Measurements from ENCODE around the gene PIP5K1C. TPM values are rescaled to one million over a fixed set of nuclear protein-coding genes. Genes with fewer than 3 reads are reported as not detected.

PIP5K1C gene
- total and polyA plus RNA-seq, 2 donors (not counting 1 experiment from before 2014, with no cell fraction given): 10.4 to 46.7 TPM

DNA sequence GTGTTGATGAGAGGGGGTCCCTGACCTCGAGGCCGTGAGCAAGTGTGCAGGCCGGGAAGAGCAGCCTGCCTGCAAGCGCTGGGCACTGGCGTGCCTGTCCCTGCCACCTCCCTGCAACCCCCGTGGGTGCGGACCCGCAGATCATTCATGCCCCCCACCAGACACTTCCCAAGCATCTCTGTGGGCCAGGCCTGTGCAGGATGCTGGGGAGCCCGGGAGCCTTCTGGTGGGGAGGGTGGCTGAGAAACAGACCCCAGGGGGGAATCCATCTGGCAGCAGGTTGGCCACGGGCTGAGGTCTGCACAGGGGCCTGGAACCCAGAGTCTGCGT lies 55.2 kb downstream of the PIP5K1C start:
- H3K4me2 ChIP-seq (replicated peaks; ENCODE audit: low read depth, low read length, poor library complexity, severe bottlenecking): no peak overlapping the region
- peaks cover 0 to 4% (median 0%) of the 10 kb centered on the region in 3 donors for H3K9me3 ChIP-seq (ENCODE audit: control extremely low read depth in 1 of 3, control insufficient read depth in 2 of 3, insufficient read depth in 1 of 3, low read length in 2 of 3)
- H3K36me3 ChIP-seq (replicated peaks in 1 of 2; ENCODE audit: control extremely low read depth in 1 of 2, control insufficient read depth in 1 of 2, extremely low read depth in 1 of 2, insufficient read depth in 2 of 2, low read length in 1 of 2): peaks cover 0 to 5% of the 10 kb centered on the region in 2 experiments
- Mint-ChIP-seq H3K27me3 (no peaks in the 10 kb centered on the region), H3K27ac (no peak overlapping the region), H3K9me3 (ENCODE audit: insufficient read depth) (no peaks in the 10 kb centered on the region), H3K4me1 (no peaks in the 10 kb centered on the region), H3K4me3 (no peak overlapping the region)
- WGBS (ENCODE audit: insufficient coverage): 94% methylated on average over 10 of the region's 11 CpGs
- no peak overlapping the region for H3K9ac ChIP-seq (ENCODE audit: low read length)
- TF ChIP-seq, protein P1, sequence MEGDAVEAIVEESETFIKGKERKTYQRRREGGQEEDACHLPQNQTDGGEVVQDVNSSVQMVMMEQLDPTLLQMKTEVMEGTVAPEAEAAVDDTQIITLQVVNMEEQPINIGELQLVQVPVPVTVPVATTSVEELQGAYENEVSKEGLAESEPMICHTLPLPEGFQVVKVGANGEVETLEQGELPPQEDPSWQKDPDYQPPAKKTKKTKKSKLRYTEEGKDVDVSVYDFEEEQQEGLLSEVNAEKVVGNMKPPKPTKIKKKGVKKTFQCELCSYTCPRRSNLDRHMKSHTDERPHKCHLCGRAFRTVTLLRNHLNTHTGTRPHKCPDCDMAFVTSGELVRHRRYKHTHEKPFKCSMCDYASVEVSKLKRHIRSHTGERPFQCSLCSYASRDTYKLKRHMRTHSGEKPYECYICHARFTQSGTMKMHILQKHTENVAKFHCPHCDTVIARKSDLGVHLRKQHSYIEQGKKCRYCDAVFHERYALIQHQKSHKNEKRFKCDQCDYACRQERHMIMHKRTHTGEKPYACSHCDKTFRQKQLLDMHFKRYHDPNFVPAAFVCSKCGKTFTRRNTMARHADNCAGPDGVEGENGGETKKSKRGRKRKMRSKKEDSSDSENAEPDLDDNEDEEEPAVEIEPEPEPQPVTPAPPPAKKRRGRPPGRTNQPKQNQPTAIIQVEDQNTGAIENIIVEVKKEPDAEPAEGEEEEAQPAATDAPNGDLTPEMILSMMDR (IDR thresholded peaks at IDR 0.05): no peak
- TF ChIP-seq EZH2 (IDR thresholded peaks at IDR 0.05; ENCODE audit: borderline replicate concordance, insufficient read depth, low read depth, low read length, poor library complexity, severe bottlenecking): no peak
- no peaks in the 10 kb centered on the region for H4K20me1 ChIP-seq (ENCODE audit: control insufficient read depth, insufficient read depth, low read length, poor library complexity, severe bottlenecking)
- intact Hi-C loops (cut with micrococcal nuclease): no loop called here
- H3K4me3 ChIP-seq (ENCODE audit: control extremely low read depth in 1 of 5, extremely low read depth in 1 of 5, insufficient read depth in 1 of 5, low read depth in 2 of 5, low read length in 4 of 5): no peak overlapping the region
- no peaks in the 10 kb centered on the region for H3K27me3 ChIP-seq (replicated peaks in 1 of 4; ENCODE audit: control extremely low read depth in 1 of 4, control insufficient read depth in 3 of 4, insufficient read depth in 4 of 4, low read length in 3 of 4)
- POLR2A ChIA-PET: no interaction called here
- DNase-seq: no peak
- ATAC-seq (ENCODE audit: low read depth): no peak
- no peaks in the 10 kb centered on the region for H3K4me1 ChIP-seq (ENCODE audit: control insufficient read depth in 2 of 2, insufficient read depth in 2 of 2, low read length in 2 of 2)
- no peak overlapping the region for H2AFZ ChIP-seq (ENCODE audit: insufficient read depth, low read depth, low read length, poor library complexity, severe bottlenecking)
- CTCF ChIA-PET: no interaction called here
- no peaks in the 10 kb centered on the region for H3K79me2 ChIP-seq (ENCODE audit: control insufficient read depth, insufficient read depth, low read length)
- no peak overlapping the region for H3K27ac ChIP-seq (ENCODE audit: low read length in 2 of 2)

DNA sequence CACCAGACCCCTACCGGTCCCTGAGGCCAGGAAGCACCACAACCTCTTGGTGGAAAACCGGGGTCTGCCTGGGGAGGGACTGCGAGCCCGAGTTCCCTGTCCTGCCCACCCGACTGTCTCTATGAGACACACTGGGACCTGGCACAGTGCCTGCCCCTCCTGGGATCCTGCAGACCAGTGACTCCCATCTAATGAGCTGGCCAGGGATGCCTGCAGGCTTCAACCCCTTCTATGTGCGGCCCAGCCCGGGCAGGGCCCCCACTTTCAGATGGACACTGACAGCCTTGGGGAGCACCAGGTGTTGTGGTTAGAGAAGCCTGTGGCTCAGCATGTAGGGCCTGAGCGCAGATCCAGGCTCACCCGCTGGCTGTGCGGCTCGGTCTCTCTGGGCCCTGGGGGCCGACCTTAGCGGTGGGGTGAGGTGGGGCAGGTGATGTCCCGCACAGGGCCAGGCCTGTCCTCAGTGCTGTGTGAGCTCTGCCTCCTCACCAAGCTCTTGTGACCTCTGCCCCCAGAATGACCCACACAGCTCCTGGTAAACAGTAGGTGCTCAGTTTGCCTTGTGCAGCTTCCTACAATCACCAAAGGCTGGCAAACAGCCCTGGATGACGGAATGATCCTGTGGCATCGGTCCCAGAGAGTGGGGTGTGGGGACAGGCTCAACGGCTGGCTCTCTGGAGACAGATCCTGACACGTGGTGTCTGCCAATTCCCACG lies 55.8 kb downstream of the PIP5K1C start:
- Mint-ChIP-seq H3K27ac (no peak overlapping the region), H3K9me3 (ENCODE audit: insufficient read depth) (no peaks in the 10 kb centered on the region), H3K4me3 (no peak overlapping the region), H3K4me1 (no peaks in the 10 kb centered on the region), H3K27me3 (no peaks in the 10 kb centered on the region)
- 94% methylated on average over 12 of the region's 19 CpGs for WGBS (ENCODE audit: insufficient coverage)
- no peaks in the 10 kb centered on the region for H3K4me1 ChIP-seq (ENCODE audit: control insufficient read depth in 2 of 2, insufficient read depth in 2 of 2, low read length in 2 of 2)
- ChIA-PET POLR2A (interaction anchor here (0.5 kb wide), 1 partner anchor 91 kb away, joined by 3 read pairs; no protein-coding TSS in a partner anchor), CTCF (no interaction called here)
- no peak overlapping the region for H3K4me2 ChIP-seq (replicated peaks; ENCODE audit: low read depth, low read length, poor library complexity, severe bottlenecking)
- no peak overlapping the region for H3K27ac ChIP-seq (ENCODE audit: low read length in 2 of 2)
- intact Hi-C loops (cut with micrococcal nuclease): no loop called here
- no peak overlapping the region for H3K9ac ChIP-seq (ENCODE audit: low read length)
- ATAC-seq (ENCODE audit: low read depth) (no peak), DNase-seq (no peak)
- H3K9me3 ChIP-seq (ENCODE audit: control extremely low read depth in 1 of 3, control insufficient read depth in 2 of 3, insufficient read depth in 1 of 3, low read length in 2 of 3): peaks cover 0 to 4% (median 0%) of the 10 kb centered on the region in 3 donors
- H3K27me3 ChIP-seq (replicated peaks in 1 of 4; ENCODE audit: control extremely low read depth in 1 of 4, control insufficient read depth in 3 of 4, insufficient read depth in 4 of 4, low read length in 3 of 4): no peaks in the 10 kb centered on the region
- no peak overlapping the region for H3K4me3 ChIP-seq (ENCODE audit: control extremely low read depth in 1 of 5, extremely low read depth in 1 of 5, insufficient read depth in 1 of 5, low read depth in 2 of 5, low read length in 4 of 5)
- H4K20me1 ChIP-seq (ENCODE audit: control insufficient read depth, insufficient read depth, low read length, poor library complexity, severe bottlenecking): no peaks in the 10 kb centered on the region
- peaks cover 0 to 10% of the 10 kb centered on the region in 2 experiments for H3K36me3 ChIP-seq (replicated peaks in 1 of 2; ENCODE audit: control extremely low read depth in 1 of 2, control insufficient read depth in 1 of 2, extremely low read depth in 1 of 2, insufficient read depth in 2 of 2, low read length in 1 of 2)
- no peak overlapping the region for H2AFZ ChIP-seq (ENCODE audit: insufficient read depth, low read depth, low read length, poor library complexity, severe bottlenecking)
- TF ChIP-seq, protein P1 (IDR thresholded peaks at IDR 0.05): no peak
- no peak for TF ChIP-seq EZH2 (IDR thresholded peaks at IDR 0.05; ENCODE audit: borderline replicate concordance, insufficient read depth, low read depth, low read length, poor library complexity, severe bottlenecking)
- H3K79me2 ChIP-seq (ENCODE audit: control insufficient read depth, insufficient read depth, low read length): no peaks in the 10 kb centered on the region

Measured in B cell (primary cell).